Fibroblast of peridontal ligament (primary cell): Measurements from ENCODE around the gene PAM16.
"Not testable (repeated sequence)": the region's sequence is repeated elsewhere in the genome, so short reads cannot be mapped to it uniquely, and the experiment has no call there.

Source experiments
- DNase-seq: peaks from one replicate; pipeline ENCODE4 v3.0.0-alpha.2; 2010; ENCODE audit errors: extremely low read depth

The PAM16 gene

DNA sequence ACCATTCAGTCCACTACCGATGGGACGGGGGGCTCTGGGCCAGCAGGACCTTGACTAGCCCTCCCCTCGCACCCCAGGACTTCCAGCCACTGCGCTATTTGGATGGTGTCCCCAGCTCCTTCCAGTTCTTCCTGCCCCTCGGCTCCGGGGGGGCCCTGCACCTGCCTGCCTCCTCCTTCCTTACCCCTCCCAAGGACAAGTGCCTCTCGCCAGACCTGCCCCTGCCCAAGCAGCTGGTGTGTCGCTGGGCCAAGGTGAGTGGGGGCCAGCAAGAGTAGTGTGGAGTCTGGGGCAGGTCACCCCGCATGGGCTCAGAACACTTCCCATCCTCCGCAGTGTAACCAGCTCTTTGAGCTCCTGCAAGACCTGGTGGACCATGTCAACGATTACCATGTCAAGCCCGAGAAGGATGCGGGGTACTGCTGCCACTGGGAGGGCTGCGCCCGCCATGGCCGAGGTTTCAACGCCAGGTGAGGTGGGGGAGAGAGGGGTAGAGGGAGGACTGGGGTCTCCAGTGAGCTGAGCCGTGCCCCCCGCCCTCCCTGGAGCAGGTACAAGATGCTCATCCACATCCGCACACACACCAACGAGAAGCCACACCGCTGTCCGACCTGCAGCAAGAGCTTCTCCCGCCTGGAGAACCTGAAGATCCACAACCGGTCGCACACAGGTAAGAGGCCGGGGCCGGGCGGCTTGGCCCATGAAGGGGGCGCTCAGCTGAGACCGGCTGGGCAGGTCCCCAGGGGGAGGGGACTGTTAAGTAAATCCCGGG, 16.2 kb downstream of the PAM16 start:
- no peak for DNase-seq

DNA sequence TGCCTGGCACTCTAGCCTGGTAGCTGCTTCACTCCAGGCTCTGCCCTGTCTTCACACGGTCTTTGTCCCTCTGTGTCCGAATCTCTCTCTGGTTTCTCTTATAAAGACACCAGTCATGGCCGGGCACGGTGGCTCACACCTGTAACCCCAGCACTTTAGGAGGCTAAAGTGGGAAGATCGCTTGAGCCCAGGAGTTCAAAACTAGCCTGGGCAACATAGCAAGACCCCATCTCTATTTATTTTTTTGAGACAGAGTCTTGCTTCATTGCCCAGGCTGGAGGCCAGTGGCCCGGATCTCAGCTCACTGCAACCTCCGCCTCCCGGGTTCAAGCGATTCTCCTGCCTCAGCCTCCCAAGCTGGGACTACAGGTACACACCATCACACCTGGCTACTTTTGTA, 17.4 kb downstream of the PAM16 start:
- not testable (repeated sequence) for DNase-seq

GRCh38 chr16:4333308-4333638, 17.8 kb downstream of the PAM16 start:
- DNase-seq: no peak

DNA sequence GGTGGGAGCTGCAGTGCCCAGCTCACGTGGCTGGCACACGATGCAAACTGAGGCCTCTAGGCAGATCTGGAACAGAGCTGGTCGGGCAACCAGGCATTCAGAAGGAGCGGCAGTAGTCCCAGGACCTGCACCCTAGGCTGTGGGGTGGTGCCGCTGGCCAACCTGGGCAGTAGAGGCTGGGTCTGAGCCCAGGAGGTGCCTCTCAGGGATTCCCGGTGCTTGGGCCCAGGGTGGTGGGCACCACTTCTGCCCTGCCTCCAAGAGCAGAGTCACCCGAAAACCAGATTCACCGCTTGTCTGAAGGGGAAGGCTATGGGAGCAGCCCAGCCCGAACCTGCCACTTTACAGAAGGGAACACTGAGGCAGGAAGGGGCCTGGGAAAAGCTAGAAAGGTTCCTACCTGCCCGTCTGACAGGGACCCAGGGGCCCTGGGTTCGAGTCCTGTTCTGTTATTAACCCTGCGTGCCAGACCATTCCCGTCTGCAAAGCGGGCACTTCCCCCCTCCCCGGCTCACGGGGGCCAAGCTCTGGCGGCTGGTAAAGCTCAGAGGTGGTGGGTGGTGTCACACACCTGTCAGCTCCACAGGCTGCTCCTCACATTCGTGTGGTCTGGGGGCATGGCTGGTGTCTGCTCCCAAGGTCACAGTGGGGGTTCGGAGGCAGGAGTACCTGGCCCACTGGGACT, 18.4 kb downstream of the PAM16 start:
- DNase-seq: no peak

DNA sequence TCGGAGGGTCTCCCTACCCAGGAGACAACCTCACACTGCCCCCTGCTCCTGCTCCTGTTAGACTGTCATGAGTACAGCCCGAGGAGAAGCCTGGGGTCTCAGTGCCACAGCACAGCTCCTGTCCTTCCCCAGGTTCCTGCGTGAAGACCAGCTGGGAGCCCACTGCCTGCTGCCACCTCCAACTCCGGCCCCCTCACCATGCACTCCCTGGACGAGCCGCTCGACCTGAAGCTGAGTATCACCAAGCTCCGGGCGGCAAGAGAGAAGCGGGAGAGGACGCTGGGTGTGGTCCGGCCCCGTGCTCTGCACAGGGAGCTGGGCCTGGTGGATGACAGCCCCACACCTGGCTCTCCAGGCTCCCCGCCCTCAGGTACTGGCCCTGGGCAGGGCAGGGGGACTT, 19.0 kb downstream of the PAM16 start:
- DNase-seq: no peak

- peak; percentile 66 for DNase-seq
Measured at GRCh38 chr16:4330277-4330874, 20.7 kb downstream of the PAM16 start.

- DNase-seq: no peak
Measured at GRCh38 chr16:4328782-4329775, 22.0 kb downstream of the PAM16 start.

DNA sequence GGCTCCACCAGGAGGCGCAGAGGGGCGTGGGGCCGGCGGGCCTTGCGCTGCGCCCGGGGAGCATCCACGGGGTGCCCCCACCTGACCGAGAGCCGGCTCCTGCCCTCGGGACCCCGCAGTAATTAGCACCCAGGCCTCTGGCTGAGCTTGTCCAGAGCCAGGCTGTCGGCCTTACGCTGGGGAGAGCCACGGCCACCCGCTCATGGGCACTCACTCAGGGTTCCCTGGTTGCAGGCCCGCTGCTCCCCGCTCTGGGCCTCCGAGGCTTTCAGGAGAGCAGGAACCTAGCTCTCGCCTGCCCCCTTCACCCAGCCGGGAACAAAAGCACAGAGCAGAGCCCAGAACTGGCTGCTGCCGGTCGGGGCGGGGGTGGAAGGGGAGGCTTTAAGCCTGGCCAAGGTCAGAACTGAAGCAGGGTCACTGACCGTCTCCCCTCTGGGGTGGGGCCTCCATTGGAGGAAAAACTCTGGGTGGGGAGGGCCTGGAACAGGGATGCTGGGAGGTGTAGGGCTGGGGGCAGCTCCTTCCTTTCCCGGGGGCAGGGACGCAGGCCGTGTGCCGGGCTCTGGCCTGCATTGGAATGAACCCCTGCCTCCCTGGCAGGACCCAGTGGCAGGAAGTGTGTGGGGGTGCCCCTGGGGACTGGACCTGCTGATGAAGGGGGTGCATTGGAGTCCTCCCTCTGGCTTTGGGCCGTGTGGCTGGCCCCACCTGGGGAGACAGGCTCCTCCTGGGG, 22.9 kb downstream of the PAM16 start:
- peak; percentile 72 for DNase-seq

DNA sequence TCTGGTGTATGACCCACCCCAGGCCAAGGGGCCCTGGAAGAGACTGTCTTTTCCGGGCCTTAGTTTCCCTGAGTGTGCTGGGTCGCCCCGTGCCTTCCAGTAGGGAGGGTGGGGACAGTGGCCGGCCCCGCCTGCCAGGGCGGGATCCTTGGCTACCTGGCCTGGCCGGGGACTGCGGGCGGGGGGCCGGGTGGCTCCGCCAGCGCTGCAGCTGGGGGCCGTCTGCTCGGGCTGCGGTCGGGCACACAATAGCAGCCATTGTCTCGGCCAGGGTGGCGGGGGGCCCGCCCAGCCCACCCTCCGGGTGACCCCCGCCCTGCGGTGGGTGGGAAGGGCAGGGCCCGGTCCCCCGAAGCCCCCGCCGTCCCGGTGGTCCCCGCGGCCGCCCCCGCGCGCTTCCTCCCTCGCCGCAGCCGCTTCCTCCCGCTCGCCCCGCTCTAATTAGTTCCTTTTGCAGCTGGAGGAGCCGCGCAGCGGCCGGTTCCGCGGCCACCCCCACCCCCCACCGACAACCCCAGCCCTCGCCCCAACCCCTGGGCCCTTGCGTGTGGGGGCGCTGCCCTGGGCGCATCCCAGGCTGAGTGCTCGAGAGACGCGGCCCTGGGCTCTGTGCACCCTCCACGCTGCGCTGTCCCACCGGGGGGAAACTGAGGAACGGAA, 23.6 kb downstream of the PAM16 start:
- DNase-seq: no peak

DNA sequence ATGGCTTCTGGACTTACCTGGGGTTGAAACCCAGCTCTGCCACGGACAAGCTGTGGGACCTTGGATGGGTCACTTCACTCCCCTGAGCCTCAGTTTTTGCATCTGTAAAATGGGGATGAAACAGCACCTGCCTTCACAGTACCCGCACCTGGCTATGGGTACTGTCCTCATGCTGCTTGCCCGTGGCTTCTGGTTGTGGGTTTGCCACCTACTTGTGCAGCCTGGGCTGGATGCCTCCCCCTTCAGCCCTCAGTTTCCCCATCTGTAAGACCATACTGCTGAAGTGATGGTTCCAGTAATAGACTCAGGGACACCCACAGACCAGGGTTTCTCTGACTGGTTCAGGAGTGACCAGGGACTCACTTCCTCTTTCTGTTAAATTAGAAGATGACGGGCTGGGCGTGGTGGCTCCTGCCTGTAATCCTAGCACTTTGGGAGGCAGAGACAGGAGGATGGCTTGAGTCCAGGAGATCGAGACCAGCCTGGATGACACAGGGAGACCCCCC, 25.8 kb downstream of the PAM16 start:
- DNase-seq: no peak

- DNase-seq: no peak
Measured at GRCh38 chr16:4324492-4325252, 26.4 kb downstream of the PAM16 start.

- DNase-seq: peak; percentile 57
Measured at GRCh38 chr16:4323845-4324488, 27.2 kb downstream of the PAM16 start.

GRCh38 chr16:4323071-4323844, 27.9 kb downstream of the PAM16 start:
- no peak for DNase-seq

GRCh38 chr16:4322121-4323052, 28.7 kb downstream of the PAM16 start:
- no peak for DNase-seq

- no peak for DNase-seq
Measured at GRCh38 chr16:4321286-4322120, 29.6 kb downstream of the PAM16 start.

DNA sequence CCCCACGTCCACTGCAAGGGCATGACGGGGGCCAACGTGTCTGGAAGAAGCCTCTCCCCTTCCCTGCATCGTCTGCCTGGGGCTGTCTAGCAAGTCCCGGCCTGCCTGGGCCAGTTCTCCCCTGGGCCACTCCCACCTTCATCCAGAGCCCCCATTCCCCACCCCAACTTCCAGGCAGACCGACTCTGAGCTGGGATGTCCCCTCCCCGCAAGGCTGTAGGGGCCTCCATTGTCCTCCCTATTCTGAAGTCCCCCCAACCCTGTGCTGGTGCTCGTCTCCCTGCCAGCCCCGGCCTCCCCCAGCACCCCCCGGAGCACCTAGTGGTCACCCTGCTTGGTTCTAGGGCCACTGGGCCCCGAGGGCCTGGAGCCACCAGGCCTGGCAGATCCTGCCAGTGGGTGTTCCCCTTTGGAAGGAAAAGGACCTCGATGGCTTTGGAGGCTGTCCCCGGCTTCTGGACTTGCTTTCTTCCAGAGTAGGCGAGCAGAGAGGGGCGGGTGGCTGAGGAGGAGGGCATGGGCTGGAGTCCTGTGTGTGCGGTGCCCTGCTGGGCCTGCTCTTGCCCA, 30.5 kb downstream of the PAM16 start:
- DNase-seq: no peak
